ENCODE data around the gene FBLN2. TPM values are rescaled to one million over a fixed set of nuclear protein-coding genes. Genes with fewer than 3 reads are reported as not detected.

FBLN2 gene
- total RNA-seq, 1 experiment from 2014 or later, result 0.39 TPM

GRCh38 chr3:13517253-13517977, 31.5 kb upstream of the FBLN2 start:
- Histone ChIP-seq H3K9ac (ENCODE audit: low read length) (no peak overlapping the region), H3K79me2 (ENCODE audit: insufficient read depth, low read length) (no peaks in the 10 kb centered on the region), H4K20me1 (ENCODE audit: insufficient read depth) (no peaks in the 10 kb centered on the region), H3K9me2 (ENCODE audit: insufficient read depth) (no peaks in the 10 kb centered on the region), H3K36me3 (ENCODE audit: control insufficient read depth in 1 of 2, insufficient read depth in 2 of 2, low read length in 2 of 2) (no peaks in the 10 kb centered on the region), H3K27me3 (ENCODE audit: insufficient read depth, low read length) (no peaks in the 10 kb centered on the region), H2AFZ (ENCODE audit: low read depth, low read length, poor library complexity, severe bottlenecking) (no peak overlapping the region), H3K4me1 (ENCODE audit: control insufficient read depth in 1 of 2, insufficient read depth in 2 of 2, low read length in 2 of 2) (peaks cover 17 to 20% of the 10 kb centered on the region in 2 experiments), H3K4me2 (ENCODE audit: low read length) (no peak overlapping the region), H3K27ac (ENCODE audit: low read depth, low read length) (no peak overlapping the region), H3K9me3 (ENCODE audit: control insufficient read depth in 1 of 2, insufficient read depth in 1 of 2, low read depth in 1 of 2, low read length in 2 of 2) (no peaks in the 10 kb centered on the region), H3K4me3 (replicated peaks in 1 of 2; ENCODE audit: low read depth in 1 of 2, low read length in 2 of 2) (no peak overlapping the region)
- ChIA-PET CTCF (interaction anchor here (1.0 kb wide), 1 partner anchor 130 kb away, joined by 3 read pairs; no protein-coding TSS in a partner anchor), POLR2A (no interaction called here), RAD21 (ENCODE audit: low non-redundant PET in 1 of 2, low total read pairs in 2 of 2, uncharacterized antibody in 2 of 2, unreplicated experiment in 2 of 2) (no interaction called here)
- ATAC-seq, result no peak
- BruUV-seq (replicated peaks), result no TSS peak
- intact Hi-C loops (cut with micrococcal nuclease), result no loop called here
- TF ChIP-seq ZBTB33 (IDR thresholded peaks at IDR 0.05; ENCODE audit: extremely low read depth, insufficient replicate concordance, low read length) (no peak), SRF (IDR thresholded peaks at IDR 0.05; ENCODE audit: low read depth) (no peak), MAX (IDR thresholded peaks at IDR 0.05) (no peak), ATF3 (IDR thresholded peaks at IDR 0.05) (no peak), EZH2phosphoT487 (IDR thresholded peaks at IDR 0.05; ENCODE audit: borderline replicate concordance) (no peak), FOSL1 (IDR thresholded peaks at IDR 0.05; ENCODE audit: low read depth) (no peak), CBX3 (IDR thresholded peaks at IDR 0.05; ENCODE audit: low read depth) (no peak), YY1 (IDR thresholded peaks at IDR 0.05; ENCODE audit: extremely low read depth, insufficient replicate concordance, low read depth, low read length) (no peak), CEBPB (IDR thresholded peaks at IDR 0.05; ENCODE audit: low read depth) (no peak), EGR1 (IDR thresholded peaks at IDR 0.05; ENCODE audit: low read depth) (no peak), EZH2 (IDR thresholded peaks at IDR 0.05) (no peak), CTCF (IDR thresholded peaks at IDR 0.05 in 2 of 3, conservative IDR thresholded peaks at IDR 0.05 in 1 of 3; ENCODE audit: borderline replicate concordance in 1 of 3, insufficient read depth in 1 of 3, low read depth in 2 of 3, low read length in 2 of 3) (no peak)
- DNase-seq (ENCODE audit: low read depth, low spot score), result no peak

All from HCT116 (cell line).